Measurements from ENCODE around the gene GAREM2.
A peak's percentile ranks its signal among the peaks of the same experiment; 100 is the strongest.

Gene GAREM2

DNA sequence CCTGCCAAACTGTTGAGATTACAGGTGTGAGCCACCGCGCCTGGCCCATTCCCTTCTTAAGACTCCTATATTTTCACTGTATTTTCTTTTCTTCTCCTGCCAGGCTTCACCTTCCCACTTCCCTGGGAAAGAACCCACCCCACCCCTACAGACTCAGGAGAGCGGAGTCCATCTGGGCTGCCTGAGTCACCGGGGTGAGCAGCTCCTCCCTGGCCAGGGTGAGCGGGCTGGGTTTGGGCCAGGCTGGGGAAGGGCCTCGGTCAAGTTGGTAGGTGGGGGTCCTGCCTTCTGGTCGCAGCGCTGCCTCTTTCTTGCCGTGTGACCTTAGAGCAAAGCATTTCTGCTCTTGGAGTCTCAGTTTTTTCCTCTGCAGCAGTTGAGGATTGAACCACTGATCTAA lies 2.1 kb upstream of the GAREM2 start:
- no peak for DNase-seq

DNA sequence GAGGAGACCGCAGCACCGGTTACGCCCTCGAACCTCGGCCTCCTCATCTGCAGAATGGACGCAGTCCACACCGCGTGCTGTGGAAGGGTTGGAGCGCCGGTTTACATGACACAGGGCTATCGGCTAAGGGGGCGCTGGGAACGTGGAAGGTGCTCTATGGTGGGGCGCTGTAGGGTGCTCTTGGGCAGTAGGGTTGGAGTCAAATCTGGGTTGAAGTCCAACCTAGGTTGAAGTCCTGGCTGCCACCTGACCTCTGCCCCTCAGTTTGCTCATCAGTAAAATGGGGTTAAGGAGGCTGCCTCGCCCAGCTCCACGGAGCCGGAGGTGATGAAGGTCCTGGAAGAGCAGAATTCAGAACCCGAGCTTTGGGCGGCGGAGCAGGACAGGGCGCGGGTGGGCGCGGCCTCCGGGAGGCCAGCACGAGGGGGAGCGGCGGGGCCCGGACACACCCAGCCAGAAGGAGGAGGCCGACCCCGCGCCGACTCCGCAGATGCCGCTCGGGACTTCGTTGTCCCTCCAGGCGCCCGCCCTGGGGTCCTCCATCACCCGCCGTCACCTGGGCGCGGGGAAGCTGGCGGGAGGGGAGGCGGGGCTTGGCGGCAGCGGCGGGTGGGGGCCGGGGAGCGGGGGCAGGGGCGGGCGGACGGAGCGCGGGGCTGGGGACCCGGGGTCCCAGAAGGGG lies 558 bp upstream of the GAREM2 start:
- no peak for DNase-seq

GRCh38 chr2:26173776-26174482 lies 1.0 kb downstream of the GAREM2 start:
- DNase-seq: no peak

DNA sequence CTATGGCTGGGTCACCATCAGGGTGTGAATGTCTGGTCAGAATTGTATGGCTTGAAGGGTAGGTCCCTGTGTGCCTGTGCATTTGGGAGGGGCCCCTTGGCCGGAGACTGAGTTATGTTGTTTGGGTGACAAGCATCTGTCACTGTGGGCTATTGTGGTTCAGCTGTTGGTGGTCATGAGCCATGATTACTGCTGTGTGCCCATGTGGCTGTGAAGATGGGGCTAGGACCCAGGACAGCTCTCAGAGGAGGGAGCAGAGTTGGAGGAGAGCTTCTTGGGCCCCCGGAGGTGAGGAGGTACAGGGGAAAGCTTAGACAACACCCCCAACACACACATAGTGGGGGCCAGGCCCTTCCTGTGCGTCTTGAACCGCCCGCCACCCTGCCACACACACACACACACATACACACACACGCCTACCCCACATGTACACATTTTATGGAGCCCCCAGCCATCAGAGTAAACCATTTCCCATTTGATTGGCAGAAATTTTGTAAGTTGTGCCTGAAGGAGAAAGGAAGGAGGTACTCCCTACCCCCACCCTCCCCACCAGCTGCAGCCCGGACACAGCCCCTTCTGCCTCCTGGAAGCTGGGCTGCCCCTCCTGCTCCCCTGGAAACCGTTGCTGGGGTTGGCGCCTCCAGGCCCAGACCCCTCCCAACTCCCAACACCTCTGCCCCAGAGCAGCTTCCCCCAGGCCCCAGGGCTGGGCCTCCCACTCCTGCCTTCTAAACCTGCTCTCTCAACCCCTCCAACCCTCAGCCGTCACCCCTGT lies 2.0 kb downstream of the GAREM2 start:
- DNase-seq: no peak

- no peak for DNase-seq
These were observed 2.8 kb downstream of the GAREM2 start for GRCh38 chr2:26175466-26176278.

GRCh38 chr2:26176279-26176615 lies 3.4 kb downstream of the GAREM2 start:
- DNase-seq: no peak

DNA sequence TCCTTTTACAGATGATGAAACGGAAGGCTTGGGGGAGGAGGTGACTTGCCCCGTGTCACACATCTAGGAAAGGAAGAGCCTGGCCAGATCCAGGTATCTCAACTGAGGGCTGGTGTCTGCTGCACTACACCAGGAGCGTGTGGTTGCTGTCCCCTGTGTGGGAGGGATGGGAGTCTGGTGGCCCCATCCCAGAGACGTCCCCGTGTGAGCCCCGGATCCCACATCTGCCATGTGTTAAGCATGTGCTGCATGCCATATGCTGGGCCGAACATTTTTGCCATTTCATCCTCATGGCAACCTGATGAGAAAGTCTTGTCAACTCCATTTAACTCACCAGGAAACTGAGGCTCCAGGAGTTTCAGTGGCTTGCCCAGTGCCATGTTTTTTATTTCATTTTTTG lies 4.2 kb downstream of the GAREM2 start:
- no peak for DNase-seq

DNA sequence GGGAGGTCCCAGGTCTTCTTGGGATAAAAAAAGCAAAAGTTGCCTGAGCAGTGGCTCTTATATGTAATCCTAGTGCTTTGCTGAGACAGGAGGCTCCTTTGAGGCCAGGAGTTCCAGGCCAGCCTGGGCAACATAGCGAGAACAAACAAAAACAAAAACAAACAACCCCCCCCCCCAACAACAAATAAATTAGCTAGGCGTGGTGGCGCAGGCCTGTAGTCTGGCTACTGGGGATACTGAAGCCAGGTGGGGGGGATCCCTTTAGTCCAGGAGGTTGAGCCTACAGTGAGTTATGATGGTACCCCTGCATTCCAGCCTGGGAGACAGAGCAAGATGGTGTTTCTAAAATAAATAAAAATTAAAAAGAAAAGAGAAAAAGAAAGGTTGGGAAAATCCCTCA lies 5.4 kb downstream of the GAREM2 start:
- DNase-seq: no peak

DNA sequence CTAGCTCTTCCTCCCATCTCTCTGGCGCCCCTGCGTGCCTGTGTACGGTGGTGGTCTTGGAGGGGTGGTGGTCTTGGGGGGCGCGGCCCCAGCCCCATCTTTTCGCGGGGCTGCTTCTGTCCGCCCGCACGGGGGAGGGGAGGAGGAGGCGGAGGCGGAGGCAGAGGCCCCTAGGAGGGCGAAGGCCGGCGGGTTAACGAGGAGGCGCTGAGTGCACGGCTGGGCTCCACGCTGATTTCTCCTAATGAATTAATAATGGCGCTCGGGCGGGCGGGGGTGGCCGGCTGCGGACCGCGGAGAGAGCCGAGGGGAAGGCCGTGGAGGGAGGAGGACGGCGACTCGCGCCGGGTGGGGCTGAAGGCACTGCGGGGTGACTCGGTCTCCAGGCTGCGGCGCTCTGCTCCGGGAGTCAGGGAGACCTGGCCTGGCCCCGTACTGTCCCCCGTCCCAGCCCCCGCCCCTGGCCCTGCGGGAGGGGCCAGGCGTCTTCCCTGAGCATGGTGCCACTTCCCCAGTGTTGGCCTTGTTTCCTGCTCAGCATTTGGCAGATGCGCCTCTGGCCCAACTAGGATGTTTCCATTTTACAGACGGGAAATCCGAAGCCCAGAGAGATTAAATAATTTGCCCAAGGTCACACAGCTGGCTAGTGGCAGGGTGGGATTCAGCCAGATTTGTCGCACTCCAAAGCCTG lies 6.0 kb downstream of the GAREM2 start:
- peak in 1 of 2 experiments; percentile 15 for DNase-seq

DNA sequence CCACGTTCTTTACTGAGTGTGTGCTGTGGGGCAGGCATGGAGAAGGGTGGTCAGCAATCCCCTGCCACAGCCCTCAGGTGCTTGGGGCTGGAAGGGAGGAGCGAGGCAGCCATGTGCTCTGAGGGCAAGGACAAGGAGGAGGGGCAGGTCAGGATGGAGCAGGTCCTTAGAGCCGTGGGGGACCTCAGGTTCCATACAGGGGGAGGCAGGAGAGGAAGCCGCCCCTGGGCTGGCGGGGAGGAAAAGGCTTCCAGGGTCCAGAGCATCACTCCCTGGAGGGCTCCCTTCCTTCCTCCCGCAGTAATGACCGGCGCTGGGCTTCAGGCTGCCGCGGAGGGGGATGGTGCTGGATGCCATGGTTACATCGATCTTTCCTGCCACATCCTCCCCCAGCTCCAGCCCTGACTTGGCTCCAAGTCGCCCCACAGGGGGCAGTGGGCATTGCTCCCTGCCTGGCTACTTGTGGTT lies 6.6 kb downstream of the GAREM2 start:
- DNase-seq: no peak

- no peak for DNase-seq
These were observed 9.6 kb downstream of the GAREM2 start for GRCh38 chr2:26182441-26182840.

DNA sequence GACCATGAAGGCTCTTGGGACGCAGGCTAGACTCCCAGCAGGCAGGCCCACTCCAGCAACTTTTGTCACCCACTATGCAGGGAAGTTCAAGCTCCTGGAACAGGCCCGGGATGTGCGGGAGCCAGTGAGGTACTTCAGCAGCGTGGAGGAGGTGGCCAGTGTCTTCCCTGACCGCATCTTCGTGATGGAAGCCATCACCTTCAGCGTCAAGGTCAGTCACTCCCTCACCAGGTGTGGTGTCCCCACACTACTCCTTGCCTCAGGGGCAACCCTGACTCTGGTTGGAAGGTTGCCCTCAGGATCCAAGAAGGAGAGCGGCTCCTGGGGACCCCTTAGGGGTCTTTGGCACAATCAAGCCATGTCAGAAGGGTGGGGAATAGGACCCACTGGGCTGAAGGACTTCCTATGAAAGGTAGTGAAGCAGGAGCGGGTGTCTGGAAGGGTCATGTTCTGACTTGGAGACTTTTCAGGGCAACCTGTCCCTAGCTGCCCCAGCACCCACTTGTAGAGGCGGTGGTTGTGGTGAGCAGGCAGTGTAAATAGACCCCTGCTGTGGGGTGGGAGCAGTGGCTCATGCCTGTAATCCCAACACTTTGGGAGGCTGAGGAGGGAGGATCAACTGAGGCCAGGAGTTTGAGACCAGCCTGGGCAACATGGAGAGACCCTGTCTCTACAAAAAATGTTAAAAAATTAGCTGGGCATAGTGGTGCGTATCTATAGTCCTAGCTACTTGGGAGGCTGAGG lies 10.2 kb downstream of the GAREM2 start:
- DNase-seq: no peak

DNA sequence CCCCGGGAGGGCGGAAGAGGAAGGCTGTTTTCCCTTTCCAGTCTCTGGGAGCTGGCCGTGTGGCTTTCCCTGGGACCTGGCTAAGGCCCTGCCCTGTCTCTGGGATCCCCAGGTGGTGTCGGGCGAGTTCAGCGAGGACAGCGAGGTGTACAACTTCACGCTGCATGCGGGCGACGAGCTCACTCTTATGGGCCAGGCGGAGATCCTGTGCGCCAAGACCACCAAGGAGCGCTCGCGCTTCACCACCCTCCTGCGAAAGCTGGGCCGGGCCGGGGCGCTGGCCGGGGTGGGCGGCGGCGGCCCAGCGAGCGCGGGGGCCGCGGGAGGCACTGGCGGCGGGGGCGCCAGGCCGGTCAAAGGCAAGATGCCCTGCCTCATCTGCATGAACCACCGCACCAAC lies 11.2 kb downstream of the GAREM2 start:
- no peak for DNase-seq

GRCh38 chr2:26184555-26185303 lies 11.8 kb downstream of the GAREM2 start:
- peak in 1 of 2 experiments; percentile 56 for DNase-seq

- no peak for DNase-seq
These were observed 12.5 kb downstream of the GAREM2 start for GRCh38 chr2:26185304-26185928.

DNA sequence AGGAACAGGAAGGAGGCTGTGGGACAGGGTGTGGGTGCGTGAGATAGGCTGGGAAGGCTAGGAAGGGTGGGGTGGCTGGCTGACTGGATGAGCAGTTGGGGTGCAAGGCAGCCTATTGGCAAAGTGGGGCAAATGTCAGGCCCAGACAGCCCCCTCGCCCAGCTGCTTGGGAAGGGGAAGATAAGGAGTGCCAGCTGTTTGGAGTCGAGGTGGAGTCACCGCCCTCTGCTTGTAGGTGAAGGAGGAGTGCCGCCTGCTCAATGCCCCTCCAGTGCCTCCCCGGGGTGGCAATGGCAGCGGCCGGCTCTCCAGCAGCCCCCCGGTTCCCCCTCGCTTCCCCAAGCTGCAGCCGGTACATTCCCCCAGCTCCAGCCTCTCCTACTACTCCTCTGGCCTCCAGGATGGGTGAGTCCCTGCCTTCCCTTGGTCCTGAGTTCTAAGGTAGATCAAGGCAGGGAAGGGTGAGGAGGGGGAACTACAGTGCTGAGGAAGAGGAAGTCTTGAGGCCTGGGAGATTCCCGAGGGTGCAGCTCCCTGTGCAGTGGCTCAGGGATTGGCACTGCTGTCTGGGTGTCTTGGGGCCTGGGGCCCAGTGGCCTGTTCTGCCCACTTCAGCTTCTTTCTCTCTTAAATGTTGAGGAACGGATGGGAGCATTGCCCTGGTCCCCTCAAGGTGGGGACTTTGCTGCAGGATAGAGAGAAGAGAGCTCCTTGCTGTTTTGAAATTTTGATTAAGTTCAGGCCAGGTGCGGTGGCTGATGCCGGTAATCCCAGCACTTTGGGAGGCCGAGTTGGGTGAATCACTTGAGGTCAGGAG lies 13.3 kb downstream of the GAREM2 start:
- DNase-seq: no peak

GRCh38 chr2:26187114-26187513 lies 14.2 kb downstream of the GAREM2 start:
- no peak for DNase-seq

- no peak for DNase-seq
These were observed 14.7 kb downstream of the GAREM2 start for GRCh38 chr2:26187537-26188104.

- no peak for DNase-seq
These were observed 16.2 kb downstream of the GAREM2 start for GRCh38 chr2:26189123-26189522.
